Upper lobe of left lung (tissue), 6 donors: ENCODE measurements around the gene LAMTOR1. TPM values are rescaled to one million over a fixed set of nuclear protein-coding genes. Genes with fewer than 3 reads are reported as not detected.
A peak's percentile ranks its signal among the peaks of the same experiment; 100 is the strongest.

Experiments used
- ATAC-seq, 2 donors: fragments of 200-7000 bp; cut with Tn5 transposase; one replicate each; pipeline ENCODE4 v1.9.1; 2022; ENCODE audit warnings: mild to moderate bottlenecking in 2 of 2, moderate library complexity in 2 of 2; ENCODE audit not compliant: low FRiP score in 2 of 2
- DNase-seq, 2 donors: peaks; one replicate each; pipeline ENCODE4 v3.0.0-alpha.2; 2019 to 2020
- H3K27ac ChIP-seq, 4 donors: fragments of 200-600 bp; sonication (generic); one replicate each; pipeline ENCODE4 v1.5.1; 2016 to 2019
- H3K27me3 ChIP-seq, 4 donors: fragments of 200-600 bp; sonication (generic); one replicate each; pipeline ENCODE4 v1.5.1; 2017 to 2019
- H3K36me3 ChIP-seq, 4 donors: fragments of 200-600 bp; sonication (generic); one replicate each; pipeline ENCODE4 v1.5.1; 2016 to 2019
- H3K4me1 ChIP-seq, 4 donors: fragments of 200-600 bp; sonication (generic); one replicate each; pipeline ENCODE4 v1.5.1; 2018 to 2019
- H3K4me3 ChIP-seq, 4 donors: fragments of 200-600 bp; sonication (generic); one replicate each; pipeline ENCODE4 v1.5.1; 2017 to 2019; ENCODE audit warnings: mild to moderate bottlenecking in 2 of 4, moderate library complexity in 1 of 4
- H3K9me3 ChIP-seq, 4 donors: fragments of 200-600 bp; sonication (generic); one replicate each; pipeline ENCODE4 v1.5.1; 2018 to 2019
- CTCF ChIP-seq, 6 experiments: fragments of 450-650 bp in 4 of 6; fragments of 200-600 bp in 2 of 6; sonication (generic) in 2 of 6; IDR thresholded peaks; one replicate each; pipeline ENCODE4 v1.5.1; 2016 to 2019; ENCODE audit warnings: antibody characterized with exemption in 6 of 6
- EP300 ChIP-seq, 4 donors: sonication (generic); formaldehyde crosslinking; IDR thresholded peaks; one replicate each; pipeline ENCODE4 v1.5.1; 2017; ENCODE audit warnings: antibody characterized with exemption in 4 of 4, control low read depth in 2 of 4
- POLR2A ChIP-seq, 4 donors: fragments of 450-650 bp; IDR thresholded peaks; one replicate each; pipeline ENCODE4 v1.5.1; 2016 to 2017; ENCODE audit warnings: antibody characterized with exemption in 4 of 4, mild to moderate bottlenecking in 2 of 4
- POLR2AphosphoS5 ChIP-seq, 2 donors: sonication (generic); formaldehyde crosslinking; IDR thresholded peaks; one replicate each; pipeline ENCODE4 v1.5.1; 2017; ENCODE audit warnings: antibody characterized with exemption in 2 of 2
- WGBS, 2 donors: methylation state at CpG; one replicate each; pipeline ENCODE4 v1.1.5; 2017 to 2018; 5-methylcytosine and 5-hydroxymethylcytosine counted together
- small RNA-seq, 4 donors: library from RNA; depleted of rRNA; stranded (forward); fragments of <200 nt; gene quantifications; one replicate each; pipeline ENCODE3, GENCODE V24; 2016
- total RNA-seq, 6 donors: library from RNA; depleted of rRNA in 4 of 6; stranded (reverse); fragments of >200 nt in 4 of 6; gene quantifications; one replicate each; pipeline versions ENCODE4 v1.1.0 to v1.2.1, GENCODE V29; 2016 to 2021
- donor health status: DM: no; HTN: no; CAD: no; lungs with moderate emphysema.
- donor health status: DM: no; HTN: yes; CAD: no; lungs with severe emphysema.

The LAMTOR1 gene
- total RNA-seq, 6 donors from 2014 or later: 86.0 to 162 (median 114) TPM

GRCh38 chr11:72058416-72059034 lies 44.6 kb downstream of the LAMTOR1 start:
- Histone ChIP-seq H3K9me3 (no peaks in the 10 kb centered on the region), H3K27ac (no peak overlapping the region), H3K4me3 (no peak overlapping the region), H3K36me3 (peaks cover 0 to 12% (median 3%) of the 10 kb centered on the region in 4 donors), H3K27me3 (no peaks in the 10 kb centered on the region), H3K4me1 (no peaks in the 10 kb centered on the region)
- 83 to 84% methylated on average over 3 of the region's 3 CpGs for WGBS, 2 donors
- no peak for TF ChIP-seq POLR2AphosphoS5 (IDR thresholded peaks at IDR 0.05)
- no peak for TF ChIP-seq CTCF (IDR thresholded peaks at IDR 0.05)
- TF ChIP-seq POLR2A (IDR thresholded peaks at IDR 0.05): no peak
- no peak for TF ChIP-seq EP300 (IDR thresholded peaks at IDR 0.05)
- no peak for DNase-seq
- ATAC-seq: no peak

GRCh38 chr11:72048766-72049460 lies 54.2 kb downstream of the LAMTOR1 start:
- Histone ChIP-seq H3K36me3 (peaks cover 0 to 12% (median 1%) of the 10 kb centered on the region in 4 donors), H3K27me3 (no peaks in the 10 kb centered on the region), H3K27ac (peak overlapping the region in 3 of 4 donors; percentile 18 to 48 (median 26)), H3K4me1 (peaks cover 0 to 8% (median 2%) of the 10 kb centered on the region in 4 donors), H3K4me3 (no peak overlapping the region), H3K9me3 (no peaks in the 10 kb centered on the region)
- WGBS, 2 donors: 75 to 83% methylated on average over 3 of the region's 3 CpGs
- no peak for ATAC-seq
- no peak for DNase-seq
- no peak for TF ChIP-seq POLR2A (IDR thresholded peaks at IDR 0.05)
- TF ChIP-seq CTCF (IDR thresholded peaks at IDR 0.05): no peak
- TF ChIP-seq EP300 (IDR thresholded peaks at IDR 0.05): no peak
- TF ChIP-seq POLR2AphosphoS5 (IDR thresholded peaks at IDR 0.05): no peak

Small RNAs within 50 kb of the gene (small RNA-seq; reads per million reads assigned to genes)
- gene MIR3165: 0 reads per million in 4 donors
- gene RNU6-72P: 0 reads per million in 4 donors

Other genes starting within 250 kb of the LAMTOR1 start
- gene DEFB131B, start 224.8 kb downstream of the LAMTOR1 start, total RNA-seq: not detected
- gene XNDC1N, start 174.7 kb downstream of the LAMTOR1 start, total RNA-seq: 10 to 100 TPM in 1 of 6 donors, 1 to 10 TPM in 5; 5.6 to 14.7 (median 7.0) TPM
- 100 to 1,000 TPM in 1 of 6 donors, 10 to 100 TPM in 5; 16.0 to 112 (median 28.3) TPM for gene RNF121, start 174.3 kb downstream of the LAMTOR1 start, total RNA-seq
- gene IL18BP, start 104.4 kb downstream of the LAMTOR1 start, total RNA-seq: 10 to 100 TPM in 4 of 6 donors, 1 to 10 TPM in 2; 4.6 to 45.1 (median 16.9) TPM
- 100 to 1,000 TPM; 185 to 666 (median 241) TPM for gene NUMA1, start 22.8 kb downstream of the LAMTOR1 start, total RNA-seq
- 10 to 100 TPM in 3 of 6 donors, 1 to 10 TPM in 3; 5.3 to 19.2 (median 10.3) TPM for gene LRRC51, start 22.4 kb downstream of the LAMTOR1 start, total RNA-seq
- under 1 TPM in 1 of 6 donors, not detected in 5; 0.30 TPM for gene TOMT, start 2.6 kb upstream of the LAMTOR1 start, total RNA-seq
- gene ANAPC15, start 9.4 kb upstream of the LAMTOR1 start, total RNA-seq: 10 to 100 TPM; 12.8 to 39.1 (median 29.5) TPM
- gene FOLR3, start 32.4 kb upstream of the LAMTOR1 start, total RNA-seq: 10 to 100 TPM in 2 of 6 donors, 1 to 10 TPM in 2, not detected in 2; 1.4 to 69.7 (median 9.5) TPM
- gene FOLR1, start 88.8 kb upstream of the LAMTOR1 start, total RNA-seq: 100 to 1,000 TPM; 132 to 523 (median 171) TPM
- 10 to 100 TPM in 3 of 6 donors, 1 to 10 TPM in 3; 4.8 to 28.7 (median 12.8) TPM for gene FOLR2, start 113.5 kb upstream of the LAMTOR1 start, total RNA-seq
- gene INPPL1, start 121.5 kb upstream of the LAMTOR1 start, total RNA-seq: 100 to 1,000 TPM in 4 of 6 donors, 10 to 100 TPM in 2; 84.0 to 383 (median 180) TPM
- gene PHOX2A, start 140.9 kb upstream of the LAMTOR1 start, total RNA-seq: not detected